OCI-LY1 (cell line): ENCODE measurements around the gene HOXA4.

ENCODE experiments used
- CTCF ChIP-seq: fragments of 200-600 bp; sonication (generic), shearing (Covaris generic); IDR thresholded peaks from 2 replicates; pipeline ENCODE4 v1.5.1; 2017; ENCODE audit warnings: mild to moderate bottlenecking, antibody characterized with exemption, low read length, moderate library complexity, mixed read lengths
- EZH2 ChIP-seq: fragments of 200-600 bp; sonication (generic), shearing (Covaris generic); IDR thresholded peaks from 2 replicates; pipeline ENCODE4 v1.8.0; 2017; ENCODE audit warnings: borderline replicate concordance, mixed run types, mild to moderate bottlenecking, antibody characterized with exemption, low read length, moderate library complexity, mixed read lengths

GRCh38 chr7:27179030-27179429 is 48.5 kb upstream of the HOXA4 start:
- no peak for TF ChIP-seq CTCF
- TF ChIP-seq EZH2, result no peak
